ENCODE measurements around the gene RIOX2. TPM values are rescaled to one million over a fixed set of nuclear protein-coding genes. Genes with fewer than 3 reads are reported as not detected.

Gene RIOX2
- total and polyA plus RNA-seq, 2 of the 13 experiments (the other 11 are each of a cell fraction or from before 2014, with no cell fraction given), result 19.9 to 43.3 TPM

DNA sequence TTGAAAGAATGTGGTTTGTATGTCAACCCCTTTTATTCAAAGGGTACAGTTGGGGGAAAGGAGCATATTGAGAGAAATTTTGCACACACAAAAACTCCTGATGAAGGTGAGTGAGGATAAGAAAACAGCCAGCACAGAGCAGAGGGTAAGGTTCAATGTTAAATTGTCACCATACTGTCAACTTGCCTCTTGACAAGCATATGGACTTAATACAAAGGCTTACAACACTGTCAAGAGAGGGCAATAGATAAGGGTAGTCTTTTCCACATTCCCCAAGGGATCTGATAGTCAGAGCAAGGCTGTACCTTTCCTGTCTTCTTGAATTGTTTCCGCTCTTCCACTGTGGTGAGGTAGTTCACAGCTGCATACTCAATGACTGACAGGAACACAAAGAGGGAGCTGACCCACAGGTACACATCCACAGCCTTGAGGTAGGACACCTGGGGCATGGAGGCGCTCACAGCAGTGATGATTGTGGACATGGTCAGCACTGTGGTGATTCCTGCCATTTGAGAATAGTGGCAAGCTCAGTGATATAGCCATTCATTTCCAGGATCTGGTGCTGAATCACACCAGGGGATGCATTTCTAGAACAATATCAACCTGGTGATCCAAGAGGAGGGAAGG lies 20.4 kb upstream of the RIOX2 start (continued):
- TF ChIP-seq ZNF83 (CRISPR knock-in tag; IDR thresholded peaks at IDR 0.05; ENCODE audit: borderline replicate concordance) (peak; percentile 51; the same call in 1 of the 2 replicates), FOXJ3 (CRISPR knock-in tag; IDR thresholded peaks at IDR 0.05; ENCODE audit: borderline replicate concordance) (peak; percentile 36; the same call in 1 of the 2 replicates), ZNF224 (CRISPR knock-in tag; IDR thresholded peaks at IDR 0.05) (no peak), KDM6A (CRISPR knock-in tag; IDR thresholded peaks at IDR 0.05; ENCODE audit: low read depth) (no peak), SRSF4 (IDR thresholded peaks at IDR 0.05; ENCODE audit: low read depth, low read length, poor library complexity, severe bottlenecking) (no peak), HMG20A (CRISPR knock-in tag; IDR thresholded peaks at IDR 0.05; ENCODE audit: borderline replicate concordance) (no peak), SOX13 (IDR thresholded peaks at IDR 0.05) (peak; percentile 39; the same call in 1 of the 2 replicates), SOX13 (CRISPR knock-in tag; conservative IDR thresholded peaks at IDR 0.05 in 1 of 2, IDR thresholded peaks at IDR 0.05 in 1 of 2) (peak in 1 of 2 experiments; percentile 77; a peak in 2 of 4 replicates), RBAK (CRISPR knock-in tag; IDR thresholded peaks at IDR 0.05) (no peak), ZNF317 (CRISPR knock-in tag; IDR thresholded peaks at IDR 0.05) (no peak), ISL2 (CRISPR knock-in tag; IDR thresholded peaks at IDR 0.05) (peak; percentile 62), CBX1 (IDR thresholded peaks at IDR 0.05; ENCODE audit: low read depth) (no peak), BORCS8-MEF2B (CRISPR knock-in tag; IDR thresholded peaks at IDR 0.05) (no peak), TBX2 (CRISPR knock-in tag; IDR thresholded peaks at IDR 0.05; ENCODE audit: borderline replicate concordance) (peak; percentile 86), ZNF782 (CRISPR knock-in tag; IDR thresholded peaks at IDR 0.05; ENCODE audit: borderline replicate concordance) (no peak)
- TF ChIP-seq, protein P1, sequence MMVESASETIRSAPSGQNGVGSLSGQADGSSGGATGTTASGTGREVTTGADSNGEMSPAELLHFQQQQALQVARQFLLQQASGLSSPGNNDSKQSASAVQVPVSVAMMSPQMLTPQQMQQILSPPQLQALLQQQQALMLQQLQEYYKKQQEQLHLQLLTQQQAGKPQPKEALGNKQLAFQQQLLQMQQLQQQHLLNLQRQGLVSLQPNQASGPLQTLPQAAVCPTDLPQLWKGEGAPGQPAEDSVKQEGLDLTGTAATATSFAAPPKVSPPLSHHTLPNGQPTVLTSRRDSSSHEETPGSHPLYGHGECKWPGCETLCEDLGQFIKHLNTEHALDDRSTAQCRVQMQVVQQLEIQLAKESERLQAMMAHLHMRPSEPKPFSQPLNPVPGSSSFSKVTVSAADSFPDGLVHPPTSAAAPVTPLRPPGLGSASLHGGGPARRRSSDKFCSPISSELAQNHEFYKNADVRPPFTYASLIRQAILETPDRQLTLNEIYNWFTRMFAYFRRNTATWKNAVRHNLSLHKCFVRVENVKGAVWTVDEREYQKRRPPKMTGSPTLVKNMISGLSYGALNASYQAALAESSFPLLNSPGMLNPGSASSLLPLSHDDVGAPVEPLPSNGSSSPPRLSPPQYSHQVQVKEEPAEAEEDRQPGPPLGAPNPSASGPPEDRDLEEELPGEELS (CRISPR knock-in tag; IDR thresholded peaks at IDR 0.05), result peak; percentile 61; the same call in 1 of the 2 replicates
- TF ChIP-seq, protein P2, sequence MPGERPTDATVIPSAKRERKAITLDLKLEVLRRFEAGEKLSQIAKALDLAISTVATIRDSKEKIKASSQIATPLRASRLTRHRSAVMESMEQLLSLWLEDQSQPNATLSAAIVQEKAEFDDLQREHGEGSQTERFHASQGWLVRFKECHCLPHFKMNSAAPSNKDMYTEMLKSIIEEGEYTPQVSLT (CRISPR knock-in tag; IDR thresholded peaks at IDR 0.05; ENCODE audit: borderline replicate concordance, low read depth), result no peak
- TF ChIP-seq, protein P3, sequence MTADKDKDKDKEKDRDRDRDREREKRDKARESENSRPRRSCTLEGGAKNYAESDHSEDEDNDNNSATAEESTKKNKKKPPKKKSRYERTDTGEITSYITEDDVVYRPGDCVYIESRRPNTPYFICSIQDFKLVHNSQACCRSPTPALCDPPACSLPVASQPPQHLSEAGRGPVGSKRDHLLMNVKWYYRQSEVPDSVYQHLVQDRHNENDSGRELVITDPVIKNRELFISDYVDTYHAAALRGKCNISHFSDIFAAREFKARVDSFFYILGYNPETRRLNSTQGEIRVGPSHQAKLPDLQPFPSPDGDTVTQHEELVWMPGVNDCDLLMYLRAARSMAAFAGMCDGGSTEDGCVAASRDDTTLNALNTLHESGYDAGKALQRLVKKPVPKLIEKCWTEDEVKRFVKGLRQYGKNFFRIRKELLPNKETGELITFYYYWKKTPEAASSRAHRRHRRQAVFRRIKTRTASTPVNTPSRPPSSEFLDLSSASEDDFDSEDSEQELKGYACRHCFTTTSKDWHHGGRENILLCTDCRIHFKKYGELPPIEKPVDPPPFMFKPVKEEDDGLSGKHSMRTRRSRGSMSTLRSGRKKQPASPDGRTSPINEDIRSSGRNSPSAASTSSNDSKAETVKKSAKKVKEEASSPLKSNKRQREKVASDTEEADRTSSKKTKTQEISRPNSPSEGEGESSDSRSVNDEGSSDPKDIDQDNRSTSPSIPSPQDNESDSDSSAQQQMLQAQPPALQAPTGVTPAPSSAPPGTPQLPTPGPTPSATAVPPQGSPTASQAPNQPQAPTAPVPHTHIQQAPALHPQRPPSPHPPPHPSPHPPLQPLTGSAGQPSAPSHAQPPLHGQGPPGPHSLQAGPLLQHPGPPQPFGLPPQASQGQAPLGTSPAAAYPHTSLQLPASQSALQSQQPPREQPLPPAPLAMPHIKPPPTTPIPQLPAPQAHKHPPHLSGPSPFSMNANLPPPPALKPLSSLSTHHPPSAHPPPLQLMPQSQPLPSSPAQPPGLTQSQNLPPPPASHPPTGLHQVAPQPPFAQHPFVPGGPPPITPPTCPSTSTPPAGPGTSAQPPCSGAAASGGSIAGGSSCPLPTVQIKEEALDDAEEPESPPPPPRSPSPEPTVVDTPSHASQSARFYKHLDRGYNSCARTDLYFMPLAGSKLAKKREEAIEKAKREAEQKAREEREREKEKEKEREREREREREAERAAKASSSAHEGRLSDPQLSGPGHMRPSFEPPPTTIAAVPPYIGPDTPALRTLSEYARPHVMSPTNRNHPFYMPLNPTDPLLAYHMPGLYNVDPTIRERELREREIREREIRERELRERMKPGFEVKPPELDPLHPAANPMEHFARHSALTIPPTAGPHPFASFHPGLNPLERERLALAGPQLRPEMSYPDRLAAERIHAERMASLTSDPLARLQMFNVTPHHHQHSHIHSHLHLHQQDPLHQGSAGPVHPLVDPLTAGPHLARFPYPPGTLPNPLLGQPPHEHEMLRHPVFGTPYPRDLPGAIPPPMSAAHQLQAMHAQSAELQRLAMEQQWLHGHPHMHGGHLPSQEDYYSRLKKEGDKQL (CRISPR knock-in tag; IDR thresholded peaks at IDR 0.05; ENCODE audit: low read depth), result no peak
- TF ChIP-seq, protein P4, sequence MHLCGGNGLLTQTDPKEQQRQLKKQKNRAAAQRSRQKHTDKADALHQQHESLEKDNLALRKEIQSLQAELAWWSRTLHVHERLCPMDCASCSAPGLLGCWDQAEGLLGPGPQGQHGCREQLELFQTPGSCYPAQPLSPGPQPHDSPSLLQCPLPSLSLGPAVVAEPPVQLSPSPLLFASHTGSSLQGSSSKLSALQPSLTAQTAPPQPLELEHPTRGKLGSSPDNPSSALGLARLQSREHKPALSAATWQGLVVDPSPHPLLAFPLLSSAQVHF (CRISPR knock-in tag; IDR thresholded peaks at IDR 0.05), result no peak
- TF ChIP-seq, protein P5, sequence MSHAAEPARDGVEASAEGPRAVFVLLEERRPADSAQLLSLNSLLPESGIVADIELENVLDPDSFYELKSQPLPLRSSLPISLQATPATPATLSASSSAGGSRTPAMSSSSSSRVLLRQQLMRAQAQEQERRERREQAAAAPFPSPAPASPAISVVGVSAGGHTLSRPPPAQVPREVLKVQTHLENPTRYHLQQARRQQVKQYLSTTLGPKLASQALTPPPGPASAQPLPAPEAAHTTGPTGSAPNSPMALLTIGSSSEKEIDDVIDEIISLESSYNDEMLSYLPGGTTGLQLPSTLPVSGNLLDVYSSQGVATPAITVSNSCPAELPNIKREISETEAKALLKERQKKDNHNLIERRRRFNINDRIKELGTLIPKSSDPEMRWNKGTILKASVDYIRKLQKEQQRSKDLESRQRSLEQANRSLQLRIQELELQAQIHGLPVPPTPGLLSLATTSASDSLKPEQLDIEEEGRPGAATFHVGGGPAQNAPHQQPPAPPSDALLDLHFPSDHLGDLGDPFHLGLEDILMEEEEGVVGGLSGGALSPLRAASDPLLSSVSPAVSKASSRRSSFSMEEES (CRISPR knock-in tag; IDR thresholded peaks at IDR 0.05), result no peak

Data from HepG2 (cell line).